Measurements from ENCODE around the gene CCSER2.

DNA sequence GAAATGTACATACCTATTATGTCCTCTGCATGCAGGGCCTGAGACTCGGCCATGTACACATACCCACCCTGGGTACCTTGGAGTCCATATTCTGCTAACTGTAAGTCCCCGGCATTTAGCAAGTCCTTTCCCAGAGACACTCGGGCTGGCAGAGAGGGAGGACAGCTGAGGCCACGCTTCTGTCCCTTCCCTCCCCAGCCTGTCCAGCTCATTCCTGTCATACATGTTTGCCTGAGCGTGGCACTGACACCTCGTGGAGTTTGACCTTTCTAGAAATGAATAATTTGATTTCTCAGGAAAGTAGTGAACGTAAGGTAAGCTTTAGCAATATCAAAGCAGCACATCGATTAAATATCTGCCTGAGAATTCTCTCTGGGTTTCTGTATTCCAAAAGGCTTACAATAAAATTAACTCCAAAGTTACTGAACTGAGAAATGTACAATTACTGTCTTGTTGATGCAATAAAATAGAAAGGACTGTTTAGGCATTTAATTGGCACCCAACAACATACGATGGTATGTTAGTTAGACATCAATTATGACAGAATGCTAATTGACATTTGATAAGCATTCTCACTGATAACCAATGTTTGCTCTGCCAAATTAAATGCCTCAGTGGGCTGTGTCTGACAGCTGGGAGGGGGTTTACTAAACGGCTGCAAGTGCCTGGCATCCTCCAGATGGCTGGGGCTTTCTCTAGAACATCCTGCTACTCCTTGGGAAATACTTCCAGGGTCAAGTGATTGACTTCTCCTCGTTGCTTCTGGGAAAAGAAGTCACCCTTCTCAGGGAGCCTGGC, 221.2 kb downstream of the CCSER2 start:
- TF ChIP-seq, protein P1, sequence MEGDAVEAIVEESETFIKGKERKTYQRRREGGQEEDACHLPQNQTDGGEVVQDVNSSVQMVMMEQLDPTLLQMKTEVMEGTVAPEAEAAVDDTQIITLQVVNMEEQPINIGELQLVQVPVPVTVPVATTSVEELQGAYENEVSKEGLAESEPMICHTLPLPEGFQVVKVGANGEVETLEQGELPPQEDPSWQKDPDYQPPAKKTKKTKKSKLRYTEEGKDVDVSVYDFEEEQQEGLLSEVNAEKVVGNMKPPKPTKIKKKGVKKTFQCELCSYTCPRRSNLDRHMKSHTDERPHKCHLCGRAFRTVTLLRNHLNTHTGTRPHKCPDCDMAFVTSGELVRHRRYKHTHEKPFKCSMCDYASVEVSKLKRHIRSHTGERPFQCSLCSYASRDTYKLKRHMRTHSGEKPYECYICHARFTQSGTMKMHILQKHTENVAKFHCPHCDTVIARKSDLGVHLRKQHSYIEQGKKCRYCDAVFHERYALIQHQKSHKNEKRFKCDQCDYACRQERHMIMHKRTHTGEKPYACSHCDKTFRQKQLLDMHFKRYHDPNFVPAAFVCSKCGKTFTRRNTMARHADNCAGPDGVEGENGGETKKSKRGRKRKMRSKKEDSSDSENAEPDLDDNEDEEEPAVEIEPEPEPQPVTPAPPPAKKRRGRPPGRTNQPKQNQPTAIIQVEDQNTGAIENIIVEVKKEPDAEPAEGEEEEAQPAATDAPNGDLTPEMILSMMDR (IDR thresholded peaks at IDR 0.05; ENCODE audit: low read length): no peak
- no peak for TF ChIP-seq EZH2 (IDR thresholded peaks at IDR 0.05; ENCODE audit: borderline replicate concordance, low read length)
